ENCODE results near the gene RASD2. TPM values are rescaled to one million over a fixed set of nuclear protein-coding genes. Genes with fewer than 3 reads are reported as not detected.

Gene RASD2
- total RNA-seq, 1 donor from 2014 or later: 0.16 TPM

DNA sequence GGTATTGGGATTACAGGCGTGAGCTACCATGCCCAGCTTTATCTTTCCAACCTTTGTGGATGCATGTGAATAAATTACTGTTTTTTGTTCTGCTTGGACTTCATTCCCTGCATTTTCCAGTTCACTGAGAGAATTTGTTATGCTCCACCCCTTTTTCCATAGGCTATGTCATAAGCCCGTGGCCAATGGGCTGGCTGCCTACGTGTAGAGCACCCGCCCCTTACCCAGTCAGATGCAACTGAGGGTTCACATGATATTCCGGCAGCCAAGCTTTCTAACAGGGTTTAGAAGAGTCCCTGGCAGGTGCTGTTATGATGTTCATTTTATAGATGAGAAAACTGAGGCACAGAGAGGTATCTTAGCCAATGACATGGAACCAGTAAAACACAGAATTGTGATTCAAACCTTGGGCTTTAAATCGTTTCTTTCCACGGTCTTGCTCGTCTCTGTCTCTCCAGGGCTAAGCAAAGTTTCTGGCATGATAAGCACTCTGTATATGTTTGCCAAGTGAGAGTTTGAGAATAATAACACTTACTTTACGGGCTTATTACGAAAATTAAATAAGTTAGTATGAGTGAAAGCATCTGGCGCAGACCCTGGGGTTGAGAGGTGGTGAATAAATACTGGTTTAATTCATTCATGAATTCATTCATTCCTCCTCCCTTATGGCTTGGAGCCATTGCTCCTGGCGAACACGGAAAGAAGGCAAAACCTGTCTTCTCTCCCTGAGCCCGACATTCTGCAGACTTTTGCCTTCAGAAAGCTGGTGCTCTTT, 42.4 kb upstream of the RASD2 start:
- Histone ChIP-seq H3K4me3 (ENCODE audit: insufficient read depth, low read depth, low read length) (no peak overlapping the region), H3K36me3 (ENCODE audit: insufficient read depth, low read length) (no peaks in the 10 kb centered on the region), H3K79me2 (ENCODE audit: insufficient read depth, low read length) (no peaks in the 10 kb centered on the region), H3K4me1 (ENCODE audit: insufficient read depth, low read length) (no peaks in the 10 kb centered on the region), H3K9ac (ENCODE audit: low read length) (no peak overlapping the region), H3K27me3 (ENCODE audit: insufficient read depth, low read length) (peaks cover 24% of the 10 kb centered on the region), H3K9me3 (ENCODE audit: insufficient read depth, low read depth, low read length) (peaks cover 2% of the 10 kb centered on the region), H3K27ac (ENCODE audit: low read depth, low read length) (no peak overlapping the region), H4K20me1 (ENCODE audit: insufficient read depth, low read length) (no peaks in the 10 kb centered on the region), H2AFZ (ENCODE audit: low read depth, low read length) (no peak overlapping the region), H3K4me2 (ENCODE audit: low read length) (no peak overlapping the region)
- FAIRE-seq (no peak), DNase-seq (ENCODE audit: low read depth) (no peak)
- Mint-ChIP-seq H3K36me3 (ENCODE audit: low read depth, unreplicated experiment) (no peaks in the 10 kb centered on the region), H3K27me3 (ENCODE audit: low read depth, unreplicated experiment) (peaks cover 38% of the 10 kb centered on the region), H3K27ac (ENCODE audit: unreplicated experiment) (no peak overlapping the region), H3K4me3 (ENCODE audit: unreplicated experiment) (no peak overlapping the region), H3K9me3 (ENCODE audit: unreplicated experiment) (peaks cover 5% of the 10 kb centered on the region), H3K4me1 (ENCODE audit: low read depth, unreplicated experiment) (no peaks in the 10 kb centered on the region)
- no peak for TF ChIP-seq EZH2 (IDR thresholded peaks at IDR 0.05; ENCODE audit: insufficient read depth, low read length)
- TF ChIP-seq, protein P1, sequence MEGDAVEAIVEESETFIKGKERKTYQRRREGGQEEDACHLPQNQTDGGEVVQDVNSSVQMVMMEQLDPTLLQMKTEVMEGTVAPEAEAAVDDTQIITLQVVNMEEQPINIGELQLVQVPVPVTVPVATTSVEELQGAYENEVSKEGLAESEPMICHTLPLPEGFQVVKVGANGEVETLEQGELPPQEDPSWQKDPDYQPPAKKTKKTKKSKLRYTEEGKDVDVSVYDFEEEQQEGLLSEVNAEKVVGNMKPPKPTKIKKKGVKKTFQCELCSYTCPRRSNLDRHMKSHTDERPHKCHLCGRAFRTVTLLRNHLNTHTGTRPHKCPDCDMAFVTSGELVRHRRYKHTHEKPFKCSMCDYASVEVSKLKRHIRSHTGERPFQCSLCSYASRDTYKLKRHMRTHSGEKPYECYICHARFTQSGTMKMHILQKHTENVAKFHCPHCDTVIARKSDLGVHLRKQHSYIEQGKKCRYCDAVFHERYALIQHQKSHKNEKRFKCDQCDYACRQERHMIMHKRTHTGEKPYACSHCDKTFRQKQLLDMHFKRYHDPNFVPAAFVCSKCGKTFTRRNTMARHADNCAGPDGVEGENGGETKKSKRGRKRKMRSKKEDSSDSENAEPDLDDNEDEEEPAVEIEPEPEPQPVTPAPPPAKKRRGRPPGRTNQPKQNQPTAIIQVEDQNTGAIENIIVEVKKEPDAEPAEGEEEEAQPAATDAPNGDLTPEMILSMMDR (IDR thresholded peaks at IDR 0.05; ENCODE audit: insufficient read depth, low read depth, low read length): no peak

DNA sequence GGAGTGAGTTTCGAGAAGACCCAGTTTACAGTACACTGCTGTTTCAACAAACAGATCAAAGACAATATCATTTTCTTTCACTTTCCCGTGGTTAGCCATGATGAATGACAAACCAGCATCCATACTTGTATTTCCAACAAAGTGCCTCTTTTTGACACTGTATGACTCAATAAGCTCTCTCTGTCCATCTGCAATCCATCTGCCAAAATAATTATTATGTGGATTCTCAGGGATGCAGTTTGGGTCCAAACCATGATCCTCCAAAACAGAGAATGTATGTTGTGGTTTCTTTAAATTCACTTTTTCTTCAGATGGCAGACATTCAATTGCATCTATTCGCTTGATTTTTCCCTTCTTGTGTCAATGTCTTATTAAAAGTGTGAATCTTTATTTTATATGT, 37.8 kb upstream of the RASD2 start:
- Histone ChIP-seq H3K4me1 (ENCODE audit: insufficient read depth, low read length) (no peaks in the 10 kb centered on the region), H2AFZ (ENCODE audit: low read depth, low read length) (no peak overlapping the region), H3K9me3 (ENCODE audit: insufficient read depth, low read depth, low read length) (peaks cover 2% of the 10 kb centered on the region), H3K27ac (ENCODE audit: low read depth, low read length) (no peak overlapping the region), H3K27me3 (ENCODE audit: insufficient read depth, low read length) (peaks cover 36% of the 10 kb centered on the region), H3K36me3 (ENCODE audit: insufficient read depth, low read length) (no peaks in the 10 kb centered on the region), H4K20me1 (ENCODE audit: insufficient read depth, low read length) (no peaks in the 10 kb centered on the region), H3K4me2 (ENCODE audit: low read length) (no peak overlapping the region), H3K79me2 (ENCODE audit: insufficient read depth, low read length) (no peaks in the 10 kb centered on the region), H3K9ac (ENCODE audit: low read length) (no peak overlapping the region), H3K4me3 (ENCODE audit: insufficient read depth, low read depth, low read length) (no peak overlapping the region)
- Mint-ChIP-seq H3K27ac (ENCODE audit: unreplicated experiment) (no peak overlapping the region), H3K36me3 (ENCODE audit: low read depth, unreplicated experiment) (no peaks in the 10 kb centered on the region), H3K4me3 (ENCODE audit: unreplicated experiment) (no peak overlapping the region), H3K27me3 (ENCODE audit: low read depth, unreplicated experiment) (peaks cover 9% of the 10 kb centered on the region), H3K4me1 (ENCODE audit: low read depth, unreplicated experiment) (no peaks in the 10 kb centered on the region), H3K9me3 (ENCODE audit: unreplicated experiment) (no peaks in the 10 kb centered on the region)
- TF ChIP-seq EZH2 (IDR thresholded peaks at IDR 0.05; ENCODE audit: insufficient read depth, low read length): no peak
- TF ChIP-seq, protein P1 (IDR thresholded peaks at IDR 0.05; ENCODE audit: insufficient read depth, low read depth, low read length): no peak
- FAIRE-seq: peak; percentile 20
- no peak for DNase-seq (ENCODE audit: low read depth)

All from astrocyte (in vitro differentiated cells and primary cell).